Fibroblast of mammary gland (primary cell): Measurements from ENCODE around the gene RTN4.

Experiments
- DNase-seq: peaks from one replicate; pipeline ENCODE4 v3.0.0-alpha.2; 2010; ENCODE audit warnings: low read depth
- H3K4me3 ChIP-seq: 2 replicates; pipeline ENCODE4 v1.5.1; 2011; ENCODE audit warnings: low read depth, mild to moderate bottlenecking, low read length, moderate library complexity; ENCODE audit not compliant: control insufficient read depth
- CTCF ChIP-seq: conservative IDR thresholded peaks from 2 replicates; pipeline ENCODE4 v1.5.1; 2011; ENCODE audit warnings: low read depth, low read length, inconsistent platforms; ENCODE audit not compliant: control insufficient read depth, insufficient read depth

Gene RTN4

GRCh38 chr2:54962935-54963440 lies 87.3 kb downstream of the RTN4 start:
- H3K4me3 ChIP-seq = no peak overlapping the region
- TF ChIP-seq CTCF = no peak
- no peak for DNase-seq

GRCh38 chr2:54962511-54962910 lies 87.7 kb downstream of the RTN4 start:
- no peak for TF ChIP-seq CTCF
- DNase-seq = no peak
- no peak overlapping the region for H3K4me3 ChIP-seq

- TF ChIP-seq CTCF = no peak
- H3K4me3 ChIP-seq = no peak overlapping the region
- DNase-seq = no peak
Observed at GRCh38 chr2:54960164-54960563, 90.1 kb downstream of the RTN4 start.

- no peak for TF ChIP-seq CTCF
- no peak overlapping the region for H3K4me3 ChIP-seq
- DNase-seq = no peak
Observed at GRCh38 chr2:54958717-54959371, 91.4 kb downstream of the RTN4 start.

- TF ChIP-seq CTCF = no peak
- DNase-seq = no peak
- no peak overlapping the region for H3K4me3 ChIP-seq
Observed at GRCh38 chr2:54957321-54957999, 92.8 kb downstream of the RTN4 start.

GRCh38 chr2:54956111-54956627 lies 94.1 kb downstream of the RTN4 start:
- H3K4me3 ChIP-seq = no peak overlapping the region
- DNase-seq = no peak
- no peak for TF ChIP-seq CTCF
